ENCODE data around the gene MCHR1. TPM values are rescaled to one million over a fixed set of nuclear protein-coding genes. Genes with fewer than 3 reads are reported as not detected.
"Not testable (repeated sequence)": the region's sequence is repeated elsewhere in the genome, so short reads cannot be mapped to it uniquely, and the experiment has no call there.

MCHR1 gene
- total RNA-seq, 4 donors from 2014 or later = 0.95 TPM; not detected in 3

DNA sequence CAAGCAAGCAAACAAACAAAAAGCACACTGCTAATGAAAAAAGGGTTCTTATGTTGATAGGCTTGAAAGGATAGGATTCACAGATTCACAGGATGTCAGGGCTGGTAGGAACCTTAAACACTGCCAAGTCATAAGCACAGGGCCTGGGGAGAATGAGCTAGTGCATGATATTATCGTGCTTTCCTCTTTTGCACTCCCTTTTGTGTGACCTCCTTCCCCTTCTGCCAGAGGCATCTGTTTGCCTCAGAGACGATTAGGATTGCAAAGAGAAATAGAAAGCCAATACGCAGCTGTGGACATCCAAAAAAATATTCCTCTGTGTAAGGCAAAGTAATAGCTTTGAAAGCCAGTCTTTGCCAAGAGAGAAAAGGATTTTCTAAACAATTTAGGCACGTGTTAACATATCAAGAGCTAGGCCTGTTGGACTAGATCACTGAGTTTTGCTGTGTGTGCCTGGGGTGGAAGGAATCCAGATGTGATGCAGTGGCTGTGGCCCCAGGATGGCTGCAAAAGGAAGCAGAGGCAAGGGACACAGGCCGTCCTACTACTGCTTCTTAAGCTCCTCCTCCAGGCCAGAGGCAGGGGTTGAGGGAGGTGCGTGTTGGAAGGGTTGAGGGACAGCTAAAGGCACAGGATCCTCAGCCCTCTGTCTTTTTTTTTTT, 30.6 kb downstream of the MCHR1 start:
- DNase-seq = no peak
- no peak overlapping the region for H3K4me3 ChIP-seq
- in situ Hi-C loops (cut with MboI; ENCODE audit: low sequenced_read_pairs in 4 of 4) = no loop called here
- ATAC-seq = peak in 1 of 2 donors; percentile 26
- TF ChIP-seq, protein P1, sequence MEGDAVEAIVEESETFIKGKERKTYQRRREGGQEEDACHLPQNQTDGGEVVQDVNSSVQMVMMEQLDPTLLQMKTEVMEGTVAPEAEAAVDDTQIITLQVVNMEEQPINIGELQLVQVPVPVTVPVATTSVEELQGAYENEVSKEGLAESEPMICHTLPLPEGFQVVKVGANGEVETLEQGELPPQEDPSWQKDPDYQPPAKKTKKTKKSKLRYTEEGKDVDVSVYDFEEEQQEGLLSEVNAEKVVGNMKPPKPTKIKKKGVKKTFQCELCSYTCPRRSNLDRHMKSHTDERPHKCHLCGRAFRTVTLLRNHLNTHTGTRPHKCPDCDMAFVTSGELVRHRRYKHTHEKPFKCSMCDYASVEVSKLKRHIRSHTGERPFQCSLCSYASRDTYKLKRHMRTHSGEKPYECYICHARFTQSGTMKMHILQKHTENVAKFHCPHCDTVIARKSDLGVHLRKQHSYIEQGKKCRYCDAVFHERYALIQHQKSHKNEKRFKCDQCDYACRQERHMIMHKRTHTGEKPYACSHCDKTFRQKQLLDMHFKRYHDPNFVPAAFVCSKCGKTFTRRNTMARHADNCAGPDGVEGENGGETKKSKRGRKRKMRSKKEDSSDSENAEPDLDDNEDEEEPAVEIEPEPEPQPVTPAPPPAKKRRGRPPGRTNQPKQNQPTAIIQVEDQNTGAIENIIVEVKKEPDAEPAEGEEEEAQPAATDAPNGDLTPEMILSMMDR (IDR thresholded peaks at IDR 0.05 in 4 of 5, conservative IDR thresholded peaks at IDR 0.05 in 1 of 5) = no peak
- intact Hi-C loops (cut with DNase I; ENCODE audit: low total_unique reads) = no loop called here
- H3K27me3 ChIP-seq = no peaks in the 10 kb centered on the region
- H3K27ac ChIP-seq = no peak overlapping the region
- H3K9me3 ChIP-seq = no peaks in the 10 kb centered on the region
- no peaks in the 10 kb centered on the region for H3K36me3 ChIP-seq
- H3K4me1 ChIP-seq = no peaks in the 10 kb centered on the region

DNA sequence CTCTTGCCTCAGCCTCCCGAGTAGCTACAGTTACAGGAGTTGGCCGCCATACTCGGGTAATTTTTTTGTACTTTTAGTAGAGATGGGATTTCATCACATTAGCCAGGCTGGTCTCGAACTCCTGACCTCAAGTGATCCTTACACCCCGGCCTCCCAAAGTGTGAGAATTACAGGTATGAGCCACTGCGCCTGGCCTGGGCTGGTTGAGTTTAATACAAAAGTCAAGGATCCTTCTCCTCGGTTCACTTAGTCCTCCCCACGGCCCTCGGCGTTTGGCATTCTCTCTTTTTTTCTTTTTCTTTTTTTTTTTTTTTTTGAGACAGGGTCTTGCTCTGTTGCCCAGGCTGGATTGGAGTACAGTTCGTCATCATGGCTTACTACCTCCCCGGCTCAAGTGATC, 33.0 kb downstream of the MCHR1 start:
- intact Hi-C loops (cut with DNase I; ENCODE audit: low total_unique reads) (no loop called here), in situ Hi-C loops (cut with MboI; ENCODE audit: low sequenced_read_pairs in 4 of 4) (no loop called here)
- no peak for DNase-seq
- H3K4me1 ChIP-seq = no peaks in the 10 kb centered on the region
- no peak overlapping the region for H3K4me3 ChIP-seq
- TF ChIP-seq, protein P1 (IDR thresholded peaks at IDR 0.05 in 4 of 5, conservative IDR thresholded peaks at IDR 0.05 in 1 of 5) = no peak
- TF ChIP-seq POLR2A (IDR thresholded peaks at IDR 0.05) = no peak
- H3K36me3 ChIP-seq = no peaks in the 10 kb centered on the region
- no peak for ATAC-seq
- no peaks in the 10 kb centered on the region for H3K9me3 ChIP-seq
- no peaks in the 10 kb centered on the region for H3K27me3 ChIP-seq
- no peak overlapping the region for H3K27ac ChIP-seq

DNA sequence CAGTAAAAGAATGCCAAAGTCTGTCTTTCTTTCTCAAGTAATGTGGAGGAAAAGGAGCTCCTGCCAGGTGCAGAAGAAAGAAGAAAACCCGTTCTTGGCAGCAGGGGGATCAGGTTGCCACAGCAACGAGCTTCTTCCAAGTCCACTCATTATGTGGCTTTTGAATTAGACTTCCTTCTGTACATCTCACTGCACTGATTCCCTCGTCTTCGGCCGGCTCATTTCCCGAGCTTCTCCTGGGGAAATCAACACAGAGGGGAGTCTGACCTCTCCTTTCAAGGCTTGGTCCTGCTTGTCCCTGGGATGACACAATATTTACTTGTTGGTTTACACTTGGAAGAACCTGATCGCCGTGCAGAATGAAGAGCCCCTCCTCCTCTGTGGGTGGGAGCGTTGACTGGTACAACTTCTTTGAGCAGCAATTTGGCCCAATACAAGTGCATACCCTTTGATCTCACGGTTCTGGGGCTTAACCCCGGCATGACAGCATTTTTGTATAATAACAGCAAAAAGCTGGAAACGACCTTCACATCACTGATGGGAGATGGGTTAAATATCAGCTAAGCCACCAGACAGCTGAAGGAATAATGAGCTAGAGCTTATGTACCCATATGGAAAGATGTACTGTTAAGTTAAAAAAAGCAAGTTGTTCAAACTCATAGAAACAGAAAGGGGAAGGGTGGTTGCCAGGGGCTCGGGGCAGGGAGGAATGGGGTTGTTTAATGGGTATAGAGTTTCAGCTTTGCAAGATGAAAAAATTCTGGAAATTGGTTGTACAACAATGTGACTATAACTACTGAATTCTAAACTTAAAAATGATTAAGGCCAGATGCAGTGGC, 35.4 kb downstream of the MCHR1 start:
- Histone ChIP-seq H3K36me3 (no peaks in the 10 kb centered on the region), H3K4me1 (no peaks in the 10 kb centered on the region), H3K27me3 (no peaks in the 10 kb centered on the region), H3K27ac (no peak overlapping the region), H3K9me3 (no peaks in the 10 kb centered on the region), H3K4me3 (no peak overlapping the region)
- DNase-seq (no peak), ATAC-seq (no peak)
- in situ Hi-C loops (cut with MboI; ENCODE audit: low sequenced_read_pairs in 4 of 4) = no loop called here
- no peak for TF ChIP-seq POLR2A (IDR thresholded peaks at IDR 0.05)
- TF ChIP-seq, protein P1 (IDR thresholded peaks at IDR 0.05 in 4 of 5, conservative IDR thresholded peaks at IDR 0.05 in 1 of 5) = no peak
- intact Hi-C loops (cut with DNase I; ENCODE audit: low total_unique reads) = no loop called here

DNA sequence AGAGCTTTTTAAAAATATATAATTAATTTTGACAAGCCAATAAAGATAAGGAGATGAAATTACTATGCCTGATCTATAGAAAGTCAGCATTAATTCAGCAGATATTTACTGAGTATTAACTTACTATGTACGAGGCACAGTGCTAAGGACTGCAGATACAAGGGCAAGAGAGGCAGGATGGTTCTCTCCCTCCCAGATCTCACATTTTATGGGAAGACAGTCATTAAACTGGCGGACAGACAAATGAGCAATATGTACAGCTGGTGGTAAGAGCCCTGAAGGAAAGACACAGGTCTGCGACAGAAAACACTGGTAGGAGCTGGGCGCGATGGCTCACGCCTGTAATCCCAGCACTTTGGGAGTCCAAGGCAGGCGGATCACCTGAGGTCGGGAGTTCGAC, 36.8 kb downstream of the MCHR1 start:
- H3K36me3 ChIP-seq = no peaks in the 10 kb centered on the region
- H3K27me3 ChIP-seq = no peaks in the 10 kb centered on the region
- no peak overlapping the region for H3K27ac ChIP-seq
- no peak for ATAC-seq
- in situ Hi-C loops (cut with MboI; ENCODE audit: low sequenced_read_pairs in 4 of 4) (no loop called here), intact Hi-C loops (cut with DNase I; ENCODE audit: low total_unique reads) (no loop called here)
- TF ChIP-seq POLR2A (IDR thresholded peaks at IDR 0.05) = no peak
- TF ChIP-seq, protein P1 (IDR thresholded peaks at IDR 0.05 in 4 of 5, conservative IDR thresholded peaks at IDR 0.05 in 1 of 5) = no peak
- DNase-seq = no peak
- H3K4me3 ChIP-seq = no peak overlapping the region
- H3K9me3 ChIP-seq = no peaks in the 10 kb centered on the region
- H3K4me1 ChIP-seq = no peaks in the 10 kb centered on the region

DNA sequence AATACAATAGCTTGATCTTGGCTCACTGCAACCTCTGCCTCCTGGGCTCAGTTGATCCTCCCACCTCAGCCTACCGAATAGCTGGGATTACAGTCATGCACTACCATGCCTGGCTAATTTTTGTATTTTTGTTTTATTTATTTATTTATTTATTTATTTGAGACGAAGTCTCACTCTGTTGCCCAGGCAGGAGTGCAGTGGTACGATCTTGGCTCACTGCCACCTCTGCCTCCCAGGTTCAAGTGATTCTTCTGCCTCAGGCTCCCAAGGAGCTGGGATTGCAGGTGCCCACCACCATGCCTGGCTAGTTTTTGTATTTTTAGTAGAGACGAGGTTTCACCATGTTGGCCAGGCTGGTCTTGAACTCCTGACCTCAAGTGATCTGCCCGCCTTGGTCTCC, 38.4 kb downstream of the MCHR1 start:
- in situ Hi-C loops (cut with MboI; ENCODE audit: low sequenced_read_pairs in 4 of 4) = not testable (repeated sequence)

More for the DNA sequence above, 38.4 kb downstream of the MCHR1 start:
- H3K27ac ChIP-seq; H3K36me3 ChIP-seq; H3K9me3 ChIP-seq; DNase-seq; H3K4me3 ChIP-seq; H3K4me1 ChIP-seq; intact Hi-C loops (cut with DNase I; ENCODE audit: low total_unique reads); H3K27me3 ChIP-seq; ATAC-seq: not testable (repeated sequence)

Data from gastrocnemius medialis (tissue), 4 donors.